GOT3 (cell line): Measurements from ENCODE around the gene AATK.

Experiments used
- DNase-seq: peaks from one replicate; lab custom pipeline; 2025; ENCODE audit warnings: mixed read lengths; lab: John Stamatoyannopoulos, UW

AATK gene

DNA sequence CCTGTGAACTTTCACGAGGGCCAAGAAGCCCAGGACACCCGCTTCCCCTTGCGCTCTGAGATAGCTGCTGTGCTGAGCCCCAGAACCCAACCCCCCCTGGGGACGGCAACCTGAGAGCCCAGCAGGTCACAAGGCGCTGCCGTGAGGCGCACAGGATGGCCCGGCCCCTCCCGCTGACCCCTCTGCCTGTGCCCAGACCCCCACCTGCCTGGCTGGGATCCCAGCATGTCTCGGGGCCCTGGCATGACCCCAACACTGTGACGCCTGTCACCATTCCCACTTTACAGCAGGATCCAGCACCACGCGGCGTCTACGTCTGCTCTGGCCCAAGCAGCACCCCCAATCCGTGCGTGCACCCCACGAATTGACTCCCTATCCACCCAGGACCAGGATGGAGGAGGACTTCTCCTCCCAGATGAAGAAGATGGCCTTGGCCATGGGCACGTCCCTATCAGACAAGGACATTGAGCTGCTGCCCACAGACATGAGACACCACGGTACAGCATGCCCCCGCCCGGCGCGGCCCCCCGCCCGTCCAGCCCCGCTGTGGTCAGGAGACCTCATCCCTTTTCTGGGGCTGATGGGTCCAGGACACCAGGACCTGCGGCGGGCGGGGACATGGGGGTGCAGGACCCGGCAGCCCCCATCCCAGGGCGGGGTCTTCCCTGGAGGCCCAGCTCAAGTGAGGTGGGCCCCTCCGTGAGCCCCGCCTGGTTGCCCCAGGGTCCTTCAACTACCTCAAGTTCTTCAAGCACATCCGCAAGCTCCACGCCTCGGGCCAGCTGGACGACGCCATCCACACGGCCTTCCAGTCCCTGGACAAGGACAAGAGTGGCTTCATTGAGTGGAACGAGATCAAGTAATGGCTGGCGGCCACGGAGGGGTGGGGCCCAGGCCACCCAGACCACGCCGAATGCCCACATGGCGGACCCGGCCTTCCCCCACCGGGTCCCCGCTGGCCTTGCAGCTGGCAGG is 15.1 kb upstream of the AATK start:
- no peak for DNase-seq

DNA sequence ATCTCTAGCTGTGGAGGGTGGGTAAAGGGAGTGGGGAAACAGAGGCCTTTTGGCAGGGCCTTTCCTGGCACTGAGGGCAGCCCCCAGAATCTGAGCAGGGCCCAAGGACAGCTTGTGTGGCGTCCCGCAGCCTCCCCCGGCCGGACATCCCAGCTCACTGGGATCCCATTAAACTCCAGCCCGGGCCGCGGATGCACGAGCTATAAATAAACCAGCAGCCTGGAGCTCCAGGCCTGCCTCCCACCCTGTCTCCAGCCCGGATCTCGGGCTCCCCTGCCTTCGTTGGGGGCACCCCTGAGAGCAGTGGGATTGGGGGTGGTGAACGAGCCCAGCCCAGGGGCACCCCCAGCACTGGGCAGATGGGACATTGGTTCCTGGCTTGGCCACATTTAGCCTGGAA is 13.8 kb upstream of the AATK start:
- no peak for DNase-seq

DNA sequence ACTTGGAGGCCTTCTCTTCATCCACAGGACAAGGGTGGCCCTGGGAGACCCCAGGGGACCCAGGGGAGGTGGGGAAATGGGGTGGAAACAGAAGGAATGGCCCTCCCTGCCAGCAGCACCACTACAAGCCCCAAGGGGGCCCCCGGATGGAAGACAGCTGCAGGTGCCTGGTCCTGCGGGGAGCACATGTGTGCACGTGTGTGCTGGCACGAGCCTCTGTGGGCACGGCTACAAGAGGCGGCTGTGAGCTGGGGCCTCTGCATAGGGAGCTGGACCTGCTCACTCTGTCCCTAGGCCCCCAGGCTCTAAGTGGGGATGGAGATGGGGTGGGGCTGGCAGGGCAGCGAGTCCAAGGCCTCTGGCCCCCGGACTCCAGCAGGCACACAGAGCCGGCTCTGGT is 13.2 kb upstream of the AATK start:
- no peak for DNase-seq

DNA sequence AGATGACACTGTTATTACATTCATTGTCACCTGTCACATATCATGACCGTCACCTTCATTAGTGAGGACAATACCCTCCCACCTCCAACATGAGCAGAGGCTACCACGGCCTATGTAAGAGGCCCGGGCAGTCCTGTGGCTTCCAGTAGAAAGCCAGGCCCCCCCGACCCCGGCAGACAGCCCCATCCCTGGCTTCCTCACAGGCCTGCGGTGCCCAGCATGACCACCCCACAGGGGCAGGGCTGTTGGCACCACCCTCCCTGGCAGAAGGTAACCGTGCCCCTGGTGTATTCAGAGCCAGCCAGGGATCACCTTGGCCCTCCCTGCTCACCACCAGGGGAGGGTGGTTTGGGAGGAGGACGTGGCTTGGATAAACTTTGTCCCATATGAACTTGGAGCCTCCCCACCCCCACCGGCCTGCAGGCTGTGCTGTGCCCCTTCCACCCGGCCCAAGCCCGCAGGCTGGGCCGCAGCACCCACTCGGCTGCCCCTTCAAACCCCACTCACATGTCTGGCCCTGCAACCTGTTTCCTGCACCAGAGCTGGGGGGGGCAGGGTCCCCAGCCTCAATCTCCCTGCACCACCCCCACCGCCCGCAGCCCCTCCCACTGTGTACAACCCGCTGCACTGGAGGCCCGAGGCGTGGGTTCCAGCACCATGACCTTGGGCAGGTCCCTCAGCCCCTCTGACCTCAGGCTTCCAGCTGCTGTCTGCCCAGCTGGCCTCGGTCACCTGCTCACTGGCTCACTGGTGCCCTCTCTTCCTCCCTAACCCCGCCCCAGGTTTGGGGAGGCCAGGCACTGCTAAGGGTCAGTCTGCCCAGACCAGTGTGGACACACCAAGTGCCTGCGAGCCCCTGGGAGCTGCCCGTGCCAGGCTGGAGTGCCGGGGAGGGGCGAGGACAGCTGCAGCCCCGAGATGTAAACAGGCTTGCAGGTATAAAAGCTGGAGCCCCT is 12.4 kb upstream of the AATK start:
- DNase-seq, result no peak

DNA sequence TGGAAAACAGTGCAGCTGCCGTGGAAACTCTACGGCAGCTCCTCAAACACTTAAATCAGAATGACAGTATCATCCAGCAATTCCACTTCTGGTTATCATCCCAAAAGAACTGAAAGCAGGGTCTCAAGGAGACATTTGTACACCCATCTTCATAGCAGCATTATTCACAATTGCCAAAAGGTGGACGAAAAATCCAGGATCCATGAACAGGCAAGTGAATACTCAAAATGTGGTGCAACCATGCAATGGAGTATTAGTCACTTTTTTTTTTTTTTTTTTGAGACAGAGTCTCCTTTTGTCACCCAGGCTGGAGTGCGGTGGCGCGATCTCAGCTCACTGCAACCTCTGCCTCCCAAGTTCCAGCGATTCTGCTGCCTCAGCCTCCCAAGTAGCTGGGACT is 10.6 kb upstream of the AATK start:
- no peak for DNase-seq

DNA sequence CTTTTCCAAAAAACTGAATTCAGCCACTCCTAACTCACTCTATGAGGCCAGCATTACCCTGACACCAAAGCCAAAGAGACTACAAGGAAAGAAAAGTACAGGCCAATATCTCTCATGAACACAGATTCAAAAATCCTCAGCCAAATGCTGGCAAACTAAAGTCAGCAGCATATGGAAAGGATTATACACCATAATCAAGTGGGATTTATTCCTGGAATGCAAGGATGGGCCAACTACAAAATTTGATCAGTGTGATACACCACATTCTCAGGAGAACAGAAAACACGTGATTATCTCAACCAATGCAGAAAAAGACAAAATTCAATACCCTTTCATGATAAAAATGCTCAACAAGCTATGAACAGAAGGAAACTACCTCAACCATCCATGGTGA is 7.7 kb upstream of the AATK start:
- no peak for DNase-seq

DNA sequence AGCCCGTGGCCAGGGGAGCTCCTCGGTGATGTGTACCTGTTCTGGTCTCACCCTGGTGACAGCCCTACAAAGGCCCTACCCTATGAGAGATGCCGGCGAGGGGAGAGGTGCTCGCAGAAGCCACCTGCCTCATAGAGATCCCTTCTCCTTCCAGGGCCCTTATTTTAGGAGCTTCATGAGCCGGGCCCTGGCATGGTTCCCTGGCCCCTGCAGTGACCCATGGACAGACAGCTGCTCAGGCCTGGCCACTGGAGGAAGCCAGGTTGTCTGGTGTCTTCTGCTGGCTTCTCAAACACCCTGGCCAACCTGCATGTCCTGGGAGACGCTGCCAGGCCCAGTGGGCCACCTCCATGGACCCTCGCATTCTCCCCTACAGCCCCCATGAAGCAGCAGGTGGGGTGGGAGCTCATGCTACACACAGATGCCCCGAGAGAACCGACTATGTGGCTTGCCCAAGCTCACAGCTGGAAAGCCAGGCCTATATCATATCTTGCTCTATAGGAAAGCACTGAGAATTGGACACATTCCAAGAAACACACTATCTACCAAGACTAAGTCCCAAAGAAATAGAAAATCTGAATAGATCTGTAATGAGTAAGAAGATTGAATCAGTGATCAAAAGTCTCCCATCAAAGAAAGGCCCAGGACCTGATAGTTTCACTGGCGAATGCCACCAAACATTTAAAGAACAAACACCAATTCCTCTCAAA is 7.2 kb upstream of the AATK start:
- DNase-seq, result no peak

DNA sequence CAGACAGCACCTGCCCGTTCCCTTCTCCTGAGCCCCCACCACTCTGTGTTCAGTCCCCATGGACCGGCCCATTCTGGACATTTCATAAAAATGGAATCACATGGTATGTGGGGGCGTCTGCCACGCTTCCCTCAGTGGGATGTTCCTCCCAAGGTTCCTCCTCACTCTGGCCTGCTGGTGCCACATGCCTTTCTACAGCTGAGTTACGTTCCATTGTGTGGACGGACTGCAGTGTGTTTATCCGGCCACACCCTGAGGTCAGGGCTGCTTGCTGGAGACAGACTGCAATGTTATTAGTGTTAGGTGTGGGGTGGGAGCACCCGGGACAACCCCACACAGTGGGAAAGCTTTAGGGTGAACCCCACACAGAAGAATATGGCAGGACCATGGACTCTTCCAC is 5.9 kb upstream of the AATK start:
- no peak for DNase-seq

DNA sequence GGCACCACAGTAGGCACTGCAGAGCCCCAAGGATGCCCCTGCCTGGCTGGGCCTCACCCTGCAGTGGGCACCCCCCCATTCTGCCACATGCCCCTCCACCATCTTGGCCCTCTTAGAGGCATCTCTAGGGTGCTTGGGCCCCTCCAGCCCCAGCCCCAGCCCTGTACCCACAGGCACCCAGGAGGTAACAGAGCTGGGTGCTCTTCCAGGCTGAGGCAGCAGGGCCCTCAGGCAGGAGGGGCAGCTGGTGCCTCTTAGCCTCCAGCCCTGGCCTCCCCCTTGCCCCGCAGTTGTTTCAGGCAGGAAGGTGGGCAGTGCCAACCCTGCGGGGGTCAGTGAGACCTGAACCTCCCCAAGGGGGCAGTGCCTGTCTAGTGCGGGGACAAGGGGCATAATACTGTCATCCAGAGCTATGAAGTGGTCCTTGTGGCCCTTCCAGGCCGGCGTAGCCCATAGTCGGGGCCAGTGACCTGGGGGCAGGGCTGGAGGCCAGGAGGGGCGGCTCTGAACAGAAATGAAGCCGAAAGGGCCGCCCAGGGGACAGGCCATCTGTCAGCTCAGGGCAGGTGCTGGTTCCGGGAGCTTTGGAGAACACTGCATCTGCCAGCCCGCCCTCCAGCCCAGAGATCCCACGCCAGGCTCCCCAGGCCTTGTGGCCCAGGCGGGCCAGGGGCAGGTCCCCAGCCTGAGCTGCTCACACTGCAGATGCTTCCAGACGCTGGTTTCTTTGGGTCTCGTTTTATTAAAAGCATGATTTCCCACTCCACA is 4.9 kb upstream of the AATK start:
- DNase-seq, result no peak

DNA sequence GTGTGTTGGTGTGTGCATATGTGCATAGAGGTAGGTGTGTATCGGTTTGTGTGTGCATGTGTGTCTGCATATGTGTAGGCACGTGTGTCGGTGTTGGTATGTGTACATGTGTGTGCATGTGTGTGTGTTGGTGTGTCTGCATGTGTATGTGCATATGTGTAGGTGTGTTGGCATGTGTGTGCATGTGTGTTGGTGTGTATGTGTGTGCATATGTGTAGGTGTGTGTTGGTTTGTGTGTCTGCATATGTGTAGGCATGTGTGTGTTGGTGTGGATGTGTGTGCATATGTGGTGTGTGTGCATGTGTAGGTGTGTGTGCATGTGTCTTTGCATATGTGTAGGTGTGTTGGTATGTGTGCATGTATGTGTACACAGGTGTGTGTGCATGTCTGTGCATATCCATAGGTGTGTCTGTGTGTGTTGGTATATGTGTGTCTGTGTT is 3.9 kb upstream of the AATK start:
- no peak for DNase-seq

DNA sequence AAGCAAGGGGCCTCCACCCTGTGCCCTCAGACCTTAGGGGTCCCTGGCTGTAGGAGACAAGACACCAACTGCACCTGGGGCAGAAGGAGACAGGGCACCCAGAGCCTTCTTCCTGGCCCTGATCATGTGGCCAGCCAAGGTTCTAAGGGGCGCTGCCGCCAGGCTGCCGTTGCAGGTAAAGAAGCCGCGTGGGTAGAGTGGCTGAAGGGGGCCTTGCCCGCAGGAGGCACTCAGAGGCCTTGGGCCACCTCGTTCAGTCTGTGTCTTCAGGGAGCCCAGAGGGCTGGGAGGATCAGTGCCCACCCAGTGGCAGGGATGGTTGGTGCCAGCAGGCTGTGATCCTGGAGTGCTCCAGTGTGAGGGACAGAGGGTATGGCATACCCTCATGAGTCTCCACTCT is 1.6 kb upstream of the AATK start:
- DNase-seq, result no peak

DNA sequence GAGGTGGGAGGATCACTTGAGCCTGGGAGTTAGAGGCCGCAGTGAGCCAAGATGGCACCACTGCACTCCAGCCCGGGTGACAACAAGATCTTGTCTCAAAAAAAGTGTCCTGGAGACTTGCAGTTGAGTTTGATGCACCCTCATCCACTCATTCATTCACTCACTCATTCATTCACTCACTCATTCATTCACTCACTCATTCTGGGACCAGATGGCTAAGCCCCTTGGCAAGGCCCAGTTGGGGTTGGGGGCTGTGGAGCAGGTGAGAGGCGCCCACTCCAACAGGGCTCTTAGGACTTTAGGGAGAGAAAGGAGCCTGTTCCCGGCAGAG is 1.1 kb upstream of the AATK start:
- DNase-seq, result no peak

DNA sequence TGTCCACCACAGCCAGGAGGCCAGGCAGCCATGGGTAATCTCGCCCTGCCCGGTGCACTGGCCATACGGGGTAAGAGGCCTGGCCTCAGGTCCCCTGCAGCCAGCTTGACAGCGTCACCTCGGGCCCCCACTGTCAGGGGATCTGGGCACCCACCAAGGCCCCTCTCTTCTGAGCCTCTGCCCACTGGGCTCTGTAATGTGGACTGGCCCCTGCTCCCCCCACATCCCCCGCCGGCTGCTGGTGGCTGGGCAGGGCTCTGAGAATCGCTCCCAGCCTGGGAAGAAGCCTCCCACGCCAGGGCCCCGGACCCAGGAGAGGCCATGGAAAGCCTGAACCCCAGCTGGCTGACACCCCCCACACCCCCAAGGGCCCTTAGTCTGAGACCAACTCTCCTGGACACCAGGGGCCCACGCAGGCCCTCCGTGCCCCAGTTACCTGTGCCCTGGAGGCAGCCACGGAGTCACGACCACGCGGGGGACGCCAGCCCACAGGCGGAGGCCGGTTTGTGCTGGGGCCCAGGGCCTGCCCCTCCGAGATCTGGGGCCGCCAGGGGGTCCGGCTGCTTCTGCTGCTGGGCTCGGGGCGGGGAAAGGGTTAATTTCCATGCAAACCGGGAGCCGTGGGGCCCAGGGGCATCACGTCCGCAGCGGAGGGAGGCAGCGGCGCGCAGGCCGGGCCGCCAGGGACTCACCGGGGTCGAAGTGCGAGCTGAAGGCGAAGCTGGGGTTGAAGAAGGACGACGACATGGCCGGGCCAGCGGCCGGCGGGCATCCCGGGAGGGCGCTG is 582 bp downstream of the AATK start, which contains the start of gene PVALEF:
Gene PVALEF (plus strand): TSS at position 262 of the 787 bp plus-strand sequence. CDS start 15,720 bp downstream, outside the sequence.
- no peak for DNase-seq

DNA sequence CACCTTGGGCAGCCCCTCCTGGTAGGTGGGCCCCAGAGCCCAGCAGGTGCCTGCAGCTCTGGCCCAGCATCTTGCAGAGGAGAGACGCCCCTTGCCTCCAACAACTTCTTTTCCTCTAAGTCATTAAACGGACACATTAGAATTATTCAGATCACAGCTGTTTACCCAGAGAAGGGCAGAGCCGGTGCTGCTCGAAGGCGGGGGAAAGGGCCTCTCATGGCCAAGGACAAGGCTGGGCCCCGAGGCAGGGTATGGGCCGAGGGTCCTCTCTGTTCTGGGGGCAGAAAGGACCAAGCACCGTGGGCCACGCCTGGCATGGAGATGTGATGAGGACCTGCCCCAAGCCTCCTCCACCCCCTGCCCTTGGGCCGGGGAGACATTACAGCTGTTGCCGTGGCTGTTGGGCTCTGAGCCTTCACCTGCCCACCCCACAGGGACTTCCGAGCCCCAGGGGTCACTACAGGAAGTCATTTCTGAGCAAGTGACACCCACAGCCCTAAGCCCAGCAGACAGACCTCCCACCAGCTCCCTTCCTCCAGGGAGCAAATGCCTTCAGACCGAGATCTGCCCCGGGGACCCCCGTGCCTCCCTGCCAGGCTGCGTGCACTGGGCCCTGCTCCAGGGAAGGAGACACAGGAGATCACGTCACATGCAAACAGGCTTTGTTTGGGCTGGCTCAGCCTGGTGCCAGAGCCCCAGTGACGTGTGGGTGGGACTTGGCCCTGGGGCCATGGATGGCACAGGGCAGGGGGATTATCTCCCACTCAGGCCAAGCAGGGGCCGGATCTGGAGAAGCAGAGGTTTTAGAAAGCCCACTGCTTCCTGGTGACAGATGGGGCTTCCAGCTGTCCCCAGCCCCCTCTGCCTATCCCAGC is 1.4 kb downstream of the AATK start:
- DNase-seq, result no peak

DNA sequence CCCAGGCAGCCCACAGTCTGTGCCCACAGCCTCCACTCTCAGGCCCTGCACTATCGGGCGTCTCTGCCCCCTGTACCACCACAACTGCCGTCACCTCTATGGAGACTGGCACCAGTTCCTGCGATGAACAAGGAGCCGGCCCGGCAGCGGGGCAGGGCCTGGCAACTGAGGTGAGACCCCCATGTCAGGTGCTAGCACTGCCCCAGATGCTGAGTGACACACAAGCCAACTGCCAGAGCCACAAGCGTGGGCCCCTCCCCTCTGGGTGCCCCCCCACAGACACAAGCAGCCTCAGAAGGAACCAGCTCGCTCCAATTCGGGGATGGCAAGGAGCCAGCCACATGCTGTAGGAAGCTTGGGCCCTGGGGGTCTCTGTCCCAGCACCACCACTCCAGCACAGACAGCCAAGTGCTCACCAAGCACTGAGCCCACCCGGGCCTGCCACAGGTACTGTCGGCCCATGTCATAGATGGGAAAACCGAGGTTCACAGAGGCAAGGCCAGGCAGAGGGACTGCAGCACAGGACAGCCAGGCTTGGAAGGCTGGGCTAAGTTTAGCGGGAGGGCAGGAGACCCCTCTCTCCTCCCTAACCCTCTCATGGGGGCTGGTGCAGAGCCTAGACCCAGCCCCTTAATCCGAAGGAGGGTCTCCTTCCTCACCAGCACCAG is 2.2 kb downstream of the AATK start:
- DNase-seq, result no peak

DNA sequence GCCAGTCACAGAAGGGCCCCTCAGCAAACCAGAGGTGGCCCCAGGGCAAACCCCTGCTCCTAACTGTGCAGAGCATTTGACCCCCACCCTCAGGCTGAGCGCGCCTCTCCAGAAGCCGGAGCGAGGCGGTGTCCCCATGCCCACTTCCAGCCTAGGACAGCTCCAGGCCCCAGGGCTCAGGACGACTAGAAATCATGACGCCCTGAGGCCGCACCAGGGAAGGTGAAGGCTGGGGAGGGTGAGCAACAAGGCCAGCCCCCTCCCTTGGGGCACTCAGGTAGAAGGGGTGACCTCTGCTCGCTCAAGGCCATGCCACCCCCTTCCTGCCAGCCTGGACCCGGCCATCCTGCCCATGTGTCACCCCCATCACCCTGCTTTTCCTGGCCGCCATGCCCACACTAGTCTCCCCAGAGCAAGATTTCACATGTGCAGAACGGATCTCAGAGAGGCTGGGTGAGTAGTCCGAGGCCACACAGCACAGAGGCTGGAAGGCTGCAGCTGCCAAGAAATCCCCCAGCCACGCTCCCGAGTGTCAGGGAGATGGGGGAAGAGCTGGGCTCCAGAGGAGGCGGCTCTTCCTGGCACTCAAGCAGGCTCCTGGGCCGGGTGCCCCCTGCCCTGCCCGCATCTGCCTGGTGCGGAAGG is 2.8 kb downstream of the AATK start:
- no peak for DNase-seq

DNA sequence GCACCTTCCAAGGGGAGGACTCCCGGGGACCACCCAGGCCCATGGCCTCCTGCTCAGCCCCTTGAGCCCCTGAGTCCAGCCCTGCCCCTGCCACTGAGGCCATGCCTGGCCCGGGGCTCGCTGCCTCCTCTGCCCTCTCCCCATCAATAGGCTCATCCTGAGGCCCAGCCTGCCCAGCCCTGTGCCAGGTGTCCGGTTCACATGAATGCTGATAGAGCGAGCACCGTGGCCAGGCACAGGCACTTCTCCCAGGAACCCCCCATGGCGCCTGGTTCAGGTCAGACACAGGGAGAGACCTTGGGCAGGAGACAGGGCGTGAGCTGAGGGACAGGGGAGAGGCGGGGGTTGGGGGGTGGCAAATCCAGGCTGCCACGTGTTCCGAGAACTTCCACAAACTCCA is 3.5 kb downstream of the AATK start:
- no peak for DNase-seq

DNA sequence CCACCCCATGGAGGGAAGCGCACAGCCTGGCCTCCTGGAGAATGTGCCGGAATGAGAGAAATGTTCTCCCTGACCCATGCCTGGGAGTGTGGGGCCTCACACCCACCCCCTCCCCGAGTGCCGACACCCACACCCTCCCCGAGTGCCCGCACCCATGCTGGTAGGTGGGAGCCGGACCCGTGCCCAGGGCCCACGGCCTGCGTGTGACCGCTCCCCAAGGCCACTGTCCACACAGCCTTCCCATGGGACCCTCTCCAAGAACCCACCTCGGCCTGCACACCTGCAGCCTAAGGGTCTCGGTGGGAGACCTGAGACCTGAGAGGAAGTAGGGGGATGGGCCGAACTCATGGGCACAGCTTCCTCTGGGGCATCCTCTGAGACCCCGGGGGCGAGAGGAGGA is 4.0 kb downstream of the AATK start:
- DNase-seq, result no peak
